ENCODE results near the gene GCK. TPM values are rescaled to one million over a fixed set of nuclear protein-coding genes. Genes with fewer than 3 reads are reported as not detected.

The GCK gene
- total and polyA plus RNA-seq, 2 donors (not counting 3 experiments of a cell fraction or from before 2014, with no cell fraction given): 0.17 to 0.51 TPM

DNA sequence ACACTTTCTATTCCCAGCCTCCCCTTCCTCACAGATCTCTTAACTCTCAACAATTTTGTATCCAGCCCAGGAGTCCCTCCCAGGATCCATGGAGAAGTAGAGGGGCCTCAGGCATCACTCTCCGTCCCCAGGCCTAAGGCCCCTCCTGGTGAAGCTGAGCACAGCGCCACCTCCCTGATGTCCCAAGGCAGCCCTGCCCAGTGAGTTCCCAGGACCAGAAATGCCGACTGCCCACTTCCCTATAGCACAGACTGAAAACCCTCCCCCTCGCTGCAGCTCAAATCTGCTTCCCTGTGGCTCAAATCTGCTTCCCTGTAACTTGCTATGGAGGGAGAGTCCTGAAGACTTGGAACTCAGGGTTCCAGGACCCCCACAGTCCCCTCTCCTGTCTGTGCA, 47.1 kb upstream of the GCK start:
- POLR2A ChIA-PET: no interaction called here
- CTCF ChIA-PET: interaction anchor here (1.2 to 1.9 kb wide), 5 partner anchors 18 to 329 kb away, joined by 3 to 5 read pairs (median 3); no protein-coding TSS in a partner anchor
- FAIRE-seq: no peak

GRCh38 chr7:44235582-44236332, 46.5 kb upstream of the GCK start:
- dilution Hi-C loops (cut with MboI; ENCODE audit: extremely low pct_ligation_motif_present, low sequenced_read_pairs): no loop called here
- H3K79me2 ChIP-seq (ENCODE audit: control insufficient read depth, insufficient read depth, low read length): no peaks in the 10 kb centered on the region
- H3K27ac ChIP-seq (ENCODE audit: insufficient read depth, low read depth, low read length): no peak overlapping the region
- DNase-seq (ENCODE audit: low read depth, low spot score) (no peak), FAIRE-seq (no peak)
- CTCF ChIA-PET: interaction anchor here (1.1 to 1.6 kb wide), 5 partner anchors 17 to 330 kb away, joined by 3 read pairs; no protein-coding TSS in a partner anchor
- intact Hi-C loops (cut with micrococcal nuclease): no loop called here
- H2AFZ ChIP-seq (ENCODE audit: low read depth, low read length): no peak overlapping the region
- H3K9me1 ChIP-seq (replicated peaks; ENCODE audit: control insufficient read depth, extremely low read depth, insufficient read depth, low read length): no peaks in the 10 kb centered on the region
- H3K36me3 ChIP-seq (ENCODE audit: control insufficient read depth in 2 of 2, extremely low read depth in 1 of 2, insufficient read depth in 2 of 2, low read length in 2 of 2): no peaks in the 10 kb centered on the region
- H3K4me3 ChIP-seq (replicated peaks in 1 of 3; ENCODE audit: insufficient read depth in 1 of 3, low read depth in 1 of 3, low read length in 3 of 3): no peak overlapping the region
- no peak overlapping the region for H3K4me2 ChIP-seq (ENCODE audit: insufficient read depth, low read length)
- no peak overlapping the region for H3K9ac ChIP-seq (replicated peaks; ENCODE audit: extremely low read depth, insufficient read depth, low read length)
- H3K4me1 ChIP-seq (ENCODE audit: control insufficient read depth, extremely low read depth, insufficient read depth, low read length): no peaks in the 10 kb centered on the region
- H4K20me1 ChIP-seq (replicated peaks; ENCODE audit: control insufficient read depth, extremely low read depth, insufficient read depth, low read length): no peaks in the 10 kb centered on the region
- no TSS peak for BruUV-seq (replicated peaks)
- POLR2A ChIA-PET: no interaction called here
- H3K9me3 ChIP-seq (replicated peaks; ENCODE audit: control insufficient read depth, insufficient read depth, low read length): no peaks in the 10 kb centered on the region
- H3K27me3 ChIP-seq (ENCODE audit: control insufficient read depth in 2 of 2, insufficient read depth in 2 of 2, low read length in 2 of 2): no peaks in the 10 kb centered on the region
- TF ChIP-seq EZH2 (IDR thresholded peaks at IDR 0.05; ENCODE audit: borderline replicate concordance, low read depth, low read length, severe bottlenecking): no peak
- TF ChIP-seq POLR2A (IDR thresholded peaks at IDR 0.05; ENCODE audit: low read depth, low read length): no peak
- TF ChIP-seq CTCF (IDR thresholded peaks at IDR 0.05; ENCODE audit: extremely low read depth in 1 of 2, insufficient read depth in 1 of 2, low read depth in 1 of 2, low read length in 2 of 2): no peak
- no peak for TF ChIP-seq POLR2AphosphoS5 (IDR thresholded peaks at IDR 0.05; ENCODE audit: insufficient read depth, low read depth, low read length)
- no peak for TF ChIP-seq MYC (IDR thresholded peaks at IDR 0.05; ENCODE audit: low read depth, low read length)
- TF ChIP-seq JUN (IDR thresholded peaks at IDR 0.05; ENCODE audit: borderline replicate concordance, insufficient read depth, insufficient read length, low read depth): no peak
- TF ChIP-seq FOS (IDR thresholded peaks at IDR 0.05; ENCODE audit: borderline replicate concordance, insufficient read depth, low read length): no peak
- TF ChIP-seq MAX (IDR thresholded peaks at IDR 0.05; ENCODE audit: insufficient read depth, insufficient read length): no peak
- no peak for TF ChIP-seq GATA2 (IDR thresholded peaks at IDR 0.05; ENCODE audit: insufficient read depth, insufficient read length, low read depth, low read length)

More for the DNA sequence above, 47.1 kb upstream of the GCK start:
- no peaks in the 10 kb centered on the region for H4K20me1 ChIP-seq (replicated peaks; ENCODE audit: control insufficient read depth, extremely low read depth, insufficient read depth, low read length)
- no peaks in the 10 kb centered on the region for H3K79me2 ChIP-seq (ENCODE audit: control insufficient read depth, insufficient read depth, low read length)
- no peaks in the 10 kb centered on the region for H3K9me3 ChIP-seq (replicated peaks; ENCODE audit: control insufficient read depth, insufficient read depth, low read length)
- no peak overlapping the region for H3K4me2 ChIP-seq (ENCODE audit: insufficient read depth, low read length)
- no peak overlapping the region for H3K9ac ChIP-seq (replicated peaks; ENCODE audit: extremely low read depth, insufficient read depth, low read length)
- no peak overlapping the region for H3K27ac ChIP-seq (ENCODE audit: insufficient read depth, low read depth, low read length)
- no peaks in the 10 kb centered on the region for H3K9me1 ChIP-seq (replicated peaks; ENCODE audit: control insufficient read depth, extremely low read depth, insufficient read depth, low read length)
- dilution Hi-C loops (cut with MboI; ENCODE audit: extremely low pct_ligation_motif_present, low sequenced_read_pairs): no loop called here
- BruUV-seq (replicated peaks): no TSS peak
- intact Hi-C loops (cut with micrococcal nuclease): no loop called here
- no peaks in the 10 kb centered on the region for H3K4me1 ChIP-seq (ENCODE audit: control insufficient read depth, extremely low read depth, insufficient read depth, low read length)
- H3K4me3 ChIP-seq (replicated peaks in 1 of 3; ENCODE audit: insufficient read depth in 1 of 3, low read depth in 1 of 3, low read length in 3 of 3): no peak overlapping the region
- no peak for DNase-seq (ENCODE audit: low read depth, low spot score)
- H2AFZ ChIP-seq (ENCODE audit: low read depth, low read length): no peak overlapping the region
- no peak for TF ChIP-seq GATA2 (IDR thresholded peaks at IDR 0.05; ENCODE audit: insufficient read depth, insufficient read length, low read depth, low read length)
- TF ChIP-seq JUN (IDR thresholded peaks at IDR 0.05; ENCODE audit: borderline replicate concordance, insufficient read depth, insufficient read length, low read depth): no peak
- H3K36me3 ChIP-seq (ENCODE audit: control insufficient read depth in 2 of 2, extremely low read depth in 1 of 2, insufficient read depth in 2 of 2, low read length in 2 of 2): no peaks in the 10 kb centered on the region
- no peaks in the 10 kb centered on the region for H3K27me3 ChIP-seq (ENCODE audit: control insufficient read depth in 2 of 2, insufficient read depth in 2 of 2, low read length in 2 of 2)
